B cell (primary cell): ENCODE results near the gene HYOU1. TPM values are rescaled to one million over a fixed set of nuclear protein-coding genes. Genes with fewer than 3 reads are reported as not detected.

Experiments
- ATAC-seq: fragments of 200-7000 bp; cut with Tn5 transposase; one replicate; pipeline ENCODE4 v1.10.0; 2021; ENCODE audit warnings: low read depth, mild to moderate bottlenecking, moderate number of reproducible peaks, moderate library complexity
- CTCF ChIA-PET: fragments of 350-600 bp; sonication (Branson Sonifier 250); formaldehyde crosslinking; loops from one replicate; lab custom pipeline; 2021; ENCODE audit warnings: antibody characterized with exemption, inconsistent platforms; lab: Charles Lee
- POLR2A ChIA-PET: fragments of 350-600 bp; sonication (Branson Sonifier 250); formaldehyde crosslinking; loops from one replicate; lab custom pipeline; 2021; ENCODE audit warnings: antibody characterized with exemption; lab: Charles Lee
- DNase-seq: peaks from one replicate; pipeline ENCODE4 v3.0.0; 2013
- H2AFZ ChIP-seq: 2 replicates; pipeline ENCODE4 v1.6.1; 2012; ENCODE audit warnings: mild to moderate bottlenecking, low read depth, low read length; ENCODE audit not compliant: insufficient read depth, poor library complexity, severe bottlenecking
- H3K27ac ChIP-seq, 2 donors: 1 replicate in 1 of 2; 2 replicates in 1 of 2; pipeline ENCODE4 v1.5.1; 2012 to 2013; ENCODE audit warnings: low read length in 2 of 2, mild to moderate bottlenecking in 2 of 2, moderate library complexity in 1 of 2
- H3K27me3 ChIP-seq, 4 experiments: fragments of 200-600 bp in 1 of 4; sonication (generic) in 1 of 4; replicated peaks in 1 of 4; 1 replicate in 2 of 4; 2 replicates in 2 of 4; pipeline versions ENCODE4 v1.6.1 to v1.7.0; 2013 to 2016; ENCODE audit warnings: low read length in 3 of 4, mild to moderate bottlenecking in 2 of 4, mixed read lengths in 1 of 4, moderate library complexity in 1 of 4; ENCODE audit not compliant: insufficient read depth in 4 of 4, control insufficient read depth in 3 of 4; ENCODE audit errors: control extremely low read depth in 1 of 4
- H3K36me3 ChIP-seq, 2 experiments: replicated peaks in 1 of 2; 1 replicate in 1 of 2; 2 replicates in 1 of 2; pipeline versions ENCODE4 v1.6.1 to v1.7.1; 2013; ENCODE audit warnings: low read length in 1 of 2; ENCODE audit not compliant: insufficient read depth in 2 of 2, control insufficient read depth in 1 of 2; ENCODE audit errors: control extremely low read depth in 1 of 2, extremely low read depth in 1 of 2
- H3K4me1 ChIP-seq, 2 donors: fragments of 200-600 bp in 1 of 2; sonication (generic) in 1 of 2; 1 replicate in 1 of 2; 2 replicates in 1 of 2; pipeline versions ENCODE4 v1.5.1 to v1.6.1; 2013 to 2017; ENCODE audit warnings: low read length in 2 of 2; ENCODE audit not compliant: control insufficient read depth in 2 of 2, insufficient read depth in 2 of 2
- H3K4me2 ChIP-seq: replicated peaks from 2 replicates; pipeline ENCODE3; 2012; ENCODE audit warnings: mild to moderate bottlenecking, low read depth, low read length; ENCODE audit not compliant: poor library complexity, severe bottlenecking
- H3K4me3 ChIP-seq, 5 experiments: fragments of 200-600 bp in 1 of 5; sonication (generic) in 1 of 5; 1 replicate in 3 of 5; 2 replicates in 2 of 5; pipeline versions ENCODE4 v1.5.1 to v1.7.0; 2011 to 2016; ENCODE audit warnings: low read length in 4 of 5, mild to moderate bottlenecking in 4 of 5, low read depth in 2 of 5, control low read depth in 1 of 5, moderate library complexity in 1 of 5; ENCODE audit not compliant: insufficient read depth in 1 of 5; ENCODE audit errors: control extremely low read depth in 1 of 5, extremely low read depth in 1 of 5
- H3K79me2 ChIP-seq: fragments of 200-600 bp; sonication (generic); one replicate; pipeline ENCODE4 v1.6.0; 2016; ENCODE audit warnings: low read length; ENCODE audit not compliant: control insufficient read depth, insufficient read depth
- H3K9ac ChIP-seq: fragments of 200-600 bp; sonication (generic); 2 replicates; pipeline ENCODE4 v1.6.1; 2017; ENCODE audit warnings: mild to moderate bottlenecking, low read length, moderate library complexity
- H3K9me3 ChIP-seq, 3 donors: one replicate each; pipeline versions ENCODE4 v1.6.1 to v1.7.1; 2013; ENCODE audit warnings: low read length in 2 of 3; ENCODE audit not compliant: control insufficient read depth in 2 of 3, insufficient read depth in 1 of 3; ENCODE audit errors: control extremely low read depth in 1 of 3
- H4K20me1 ChIP-seq: 2 replicates; pipeline ENCODE4 v1.6.0; 2012; ENCODE audit warnings: mild to moderate bottlenecking, low read length; ENCODE audit not compliant: insufficient read depth, control insufficient read depth, poor library complexity, severe bottlenecking
- H3K27ac Mint-ChIP-seq: one replicate; pipeline ENCODE4 v1.8.0; 2021; ENCODE audit warnings: mixed read lengths
- H3K27me3 Mint-ChIP-seq: one replicate; pipeline ENCODE4 v1.8.0; 2021; ENCODE audit warnings: mixed read lengths
- H3K4me1 Mint-ChIP-seq: one replicate; pipeline ENCODE4 v1.8.0; 2021; ENCODE audit warnings: mixed read lengths
- H3K4me3 Mint-ChIP-seq: one replicate; pipeline ENCODE4 v1.8.0; 2021; ENCODE audit warnings: mixed read lengths
- H3K9me3 Mint-ChIP-seq: one replicate; pipeline ENCODE4 v1.8.0; 2022; ENCODE audit warnings: mixed read lengths; ENCODE audit not compliant: insufficient read depth
- EZH2 ChIP-seq: IDR thresholded peaks from 2 replicates; pipeline ENCODE4 v1.6.1; 2012; ENCODE audit warnings: borderline replicate concordance, low read depth, mild to moderate bottlenecking, moderate library complexity, low read length; ENCODE audit not compliant: insufficient read depth, poor library complexity, severe bottlenecking
- WGBS: methylation state at CpG from one replicate; pipeline ENCODE4 v1.1.5; 2013; ENCODE audit warnings: missing lambda C conversion rate; ENCODE audit not compliant: insufficient coverage; 5-methylcytosine and 5-hydroxymethylcytosine counted together
- intact Hi-C: fragments of 100-400 bp; cut with micrococcal nuclease; formaldehyde crosslinking; loops from one replicate; pipeline ENCODE4 v1.10.0; 2022
- polyA plus RNA-seq: library from polyadenylated mRNA; depleted of rRNA; stranded (reverse); fragments of >200 nt; gene quantifications from 2 replicates; pipeline ENCODE4 v1.2.3, GENCODE V29; 2012
- total RNA-seq, 2 donors: library from RNA; stranded (reverse); fragments of 120-200 nt in 1 of 2; gene quantifications; 1 replicate in 1 of 2; 2 replicates in 1 of 2; pipeline versions ENCODE4 v1.2.3 to v1.2.4, GENCODE V29; 2013 to 2022
- TF ChIP-seq, protein P1 (sequence below): fragments of 200-600 bp; IDR thresholded peaks from one replicate; pipeline ENCODE4 v1.8.0; 2022; ENCODE audit warnings: antibody characterized with exemption, mild to moderate bottlenecking

The HYOU1 gene
- total and polyA plus RNA-seq, 2 donors (not counting 1 experiment from before 2014, with no cell fraction given), result 38.5 to 48.7 TPM

DNA sequence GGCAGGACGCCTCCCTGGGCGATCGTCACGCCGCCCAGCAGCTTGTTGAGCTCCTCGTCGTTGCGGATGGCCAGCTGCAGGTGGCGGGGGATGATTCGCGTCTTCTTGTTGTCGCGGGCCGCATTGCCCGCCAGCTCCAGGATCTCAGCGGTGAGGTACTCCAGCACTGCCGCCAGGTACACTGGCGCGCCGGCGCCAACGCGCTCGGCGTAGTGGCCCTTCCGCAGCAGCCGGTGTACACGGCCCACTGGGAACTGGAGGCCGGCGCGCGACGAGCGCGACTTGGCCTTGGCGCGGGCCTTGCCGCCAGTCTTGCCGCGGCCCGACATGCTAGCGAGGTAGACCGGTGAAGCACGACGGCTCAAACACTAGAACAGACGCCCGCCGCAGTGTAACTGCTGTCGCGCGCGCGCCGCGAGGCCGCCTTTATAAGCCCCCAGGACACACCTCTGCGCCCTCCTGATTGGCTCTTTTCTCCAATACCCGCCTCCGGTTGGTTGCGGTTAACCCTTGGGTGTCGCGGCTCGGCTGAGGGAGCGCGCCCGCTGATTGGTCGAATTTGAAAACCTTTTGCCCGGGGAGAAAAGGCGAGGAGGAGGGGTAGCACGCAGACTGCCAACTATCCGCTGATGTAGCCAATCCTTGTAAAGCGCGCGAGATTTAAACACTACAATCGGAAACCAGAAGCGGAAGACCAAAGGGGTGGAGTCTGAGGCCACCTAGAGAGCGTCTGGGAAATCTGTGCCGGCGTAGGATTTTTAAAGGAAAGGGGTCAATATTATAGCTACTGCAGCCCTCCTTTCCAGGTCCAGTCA, 38.3 kb upstream of the HYOU1 start:
- peak; percentile 100 for DNase-seq
- WGBS, result under 1% methylated on average over 76 of the region's 79 CpGs

More for the DNA sequence above, 38.3 kb upstream of the HYOU1 start:
- ChIA-PET CTCF (interaction anchor here (0.6 to 2.4 kb wide), 13 partner anchors 10 to 228 kb away, joined by 3 to 13 read pairs (median 4); partner anchors contain the start of genes C2CD2L, CBL, HINFP and HMBS), POLR2A (interaction anchor here (0.7 to 2.3 kb wide), 10 partner anchors 9 to 303 kb away, joined by 3 to 17 read pairs (median 6); partner anchors contain the start of genes C2CD2L, CENATAC, HINFP and HMBS)
- H3K4me2 ChIP-seq, result peak overlapping the region; percentile 91
- H3K36me3 ChIP-seq, result peaks cover 8 to 21% of the 10 kb centered on the region in 2 experiments
- H3K27ac Mint-ChIP-seq, result peak overlapping the region; percentile 84
- intact Hi-C loops, result loop anchor here (1.0 kb wide), 8 partner anchors 10 to 102 kb away; partner anchors contain the start of genes C2CD2L, HINFP, HYOU1 and RPS25
- no peak for TF ChIP-seq EZH2
- TF ChIP-seq, protein P1, sequence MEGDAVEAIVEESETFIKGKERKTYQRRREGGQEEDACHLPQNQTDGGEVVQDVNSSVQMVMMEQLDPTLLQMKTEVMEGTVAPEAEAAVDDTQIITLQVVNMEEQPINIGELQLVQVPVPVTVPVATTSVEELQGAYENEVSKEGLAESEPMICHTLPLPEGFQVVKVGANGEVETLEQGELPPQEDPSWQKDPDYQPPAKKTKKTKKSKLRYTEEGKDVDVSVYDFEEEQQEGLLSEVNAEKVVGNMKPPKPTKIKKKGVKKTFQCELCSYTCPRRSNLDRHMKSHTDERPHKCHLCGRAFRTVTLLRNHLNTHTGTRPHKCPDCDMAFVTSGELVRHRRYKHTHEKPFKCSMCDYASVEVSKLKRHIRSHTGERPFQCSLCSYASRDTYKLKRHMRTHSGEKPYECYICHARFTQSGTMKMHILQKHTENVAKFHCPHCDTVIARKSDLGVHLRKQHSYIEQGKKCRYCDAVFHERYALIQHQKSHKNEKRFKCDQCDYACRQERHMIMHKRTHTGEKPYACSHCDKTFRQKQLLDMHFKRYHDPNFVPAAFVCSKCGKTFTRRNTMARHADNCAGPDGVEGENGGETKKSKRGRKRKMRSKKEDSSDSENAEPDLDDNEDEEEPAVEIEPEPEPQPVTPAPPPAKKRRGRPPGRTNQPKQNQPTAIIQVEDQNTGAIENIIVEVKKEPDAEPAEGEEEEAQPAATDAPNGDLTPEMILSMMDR, result peak; percentile 9
- peaks cover 31% of the 10 kb centered on the region for H3K79me2 ChIP-seq
- peak; percentile 85 for ATAC-seq
- H2AFZ ChIP-seq, result peak overlapping the region; percentile 72
- peaks cover 11% of the 10 kb centered on the region for H4K20me1 ChIP-seq
- H3K9me3 ChIP-seq, result no peaks in the 10 kb centered on the region
- H3K27me3 ChIP-seq, result no peaks in the 10 kb centered on the region
- H3K4me3 ChIP-seq, result peak overlapping the region; percentile 42 to 91 (median 85)
- H3K4me1 Mint-ChIP-seq, result peaks cover 47% of the 10 kb centered on the region
- H3K4me1 ChIP-seq, result peaks cover 26 to 43% of the 10 kb centered on the region in 2 donors
- peak overlapping the region; percentile 69 to 76 for H3K27ac ChIP-seq
- H3K9ac ChIP-seq, result peak overlapping the region; percentile 83
- no peaks in the 10 kb centered on the region for H3K9me3 Mint-ChIP-seq
- H3K4me3 Mint-ChIP-seq, result peak overlapping the region; percentile 96
- H3K27me3 Mint-ChIP-seq, result no peaks in the 10 kb centered on the region
